T-cell (primary cell): Measurements from ENCODE around the gene SESN1. TPM values are rescaled to one million over a fixed set of nuclear protein-coding genes. Genes with fewer than 3 reads are reported as not detected.
A peak's percentile ranks its signal among the peaks of the same experiment; 100 is the strongest.

ENCODE experiments used
- ATAC-seq, 4 experiments: fragments of 200-7000 bp in 3 of 4; fragments of 150-1000 bp in 1 of 4; cut with Tn5 transposase; replicated peaks in 1 of 4; 1 replicate in 3 of 4; 2 replicates in 1 of 4; pipeline ENCODE4 v1.10.0; 2021; ENCODE audit warnings: moderate library complexity in 3 of 4, mild to moderate bottlenecking in 2 of 4, moderate number of reproducible peaks in 1 of 4
- CTCF ChIA-PET, 2 donors: fragments of 300-600 bp; sonication (Branson Sonifier 250); formaldehyde crosslinking; loops; one replicate each; lab custom pipeline; 2022; ENCODE audit warnings: antibody characterized with exemption in 2 of 2; lab: Charles Lee
- POLR2A ChIA-PET, 2 donors: fragments of 300-600 bp; sonication (Branson Sonifier 250); formaldehyde crosslinking; loops; one replicate each; lab custom pipeline; 2022; ENCODE audit warnings: antibody characterized with exemption in 2 of 2; lab: Charles Lee
- DNase-seq, 35 experiments: peaks; one replicate each; pipeline versions ENCODE4 v3.0.0 to v3.0.0-alpha.2; 2013 to 2023
- H3K27ac ChIP-seq: one replicate; pipeline ENCODE4 v1.5.1; 2013; ENCODE audit warnings: low read length
- H3K27me3 ChIP-seq, 2 experiments: replicated peaks in 1 of 2; 1 replicate in 1 of 2; 2 replicates in 1 of 2; pipeline versions ENCODE4 v1.6.1 to v1.7.0; 2013; ENCODE audit warnings: low read length in 1 of 2, mixed read lengths in 1 of 2; ENCODE audit not compliant: control insufficient read depth in 2 of 2, insufficient read depth in 2 of 2; ENCODE audit errors: extremely low read depth in 1 of 2
- H3K36me3 ChIP-seq, 2 donors: 1 replicate in 1 of 2; 2 replicates in 1 of 2; pipeline versions ENCODE4 v1.6.1 to v1.7.0; 2013; ENCODE audit warnings: low read length in 1 of 2; ENCODE audit not compliant: control insufficient read depth in 2 of 2, insufficient read depth in 1 of 2; ENCODE audit errors: extremely low read depth in 1 of 2
- H3K4me1 ChIP-seq, 2 experiments: 1 replicate in 1 of 2; 2 replicates in 1 of 2; pipeline versions ENCODE4 v1.6.1 to v1.7.0; 2013; ENCODE audit warnings: low read length in 2 of 2, mixed read lengths in 1 of 2; ENCODE audit not compliant: insufficient read depth in 2 of 2, control insufficient read depth in 1 of 2; ENCODE audit errors: extremely low read depth in 1 of 2
- H3K4me3 ChIP-seq, 2 donors: 1 replicate in 1 of 2; 2 replicates in 1 of 2; pipeline versions ENCODE4 v1.5.1 to v1.7.0; 2013; ENCODE audit warnings: mild to moderate bottlenecking in 2 of 2, low read length in 1 of 2, moderate library complexity in 1 of 2; ENCODE audit not compliant: control insufficient read depth in 1 of 2; ENCODE audit errors: extremely low read depth in 1 of 2
- H3K9me3 ChIP-seq: 2 replicates; pipeline ENCODE4 v1.7.0; 2013
- H3K27ac Mint-ChIP-seq, 2 donors: one replicate each; pipeline ENCODE4 v1.8.0; 2020 to 2021; ENCODE audit warnings: mild to moderate bottlenecking in 2 of 2, mixed read lengths in 2 of 2
- H3K27me3 Mint-ChIP-seq, 2 donors: one replicate each; pipeline ENCODE4 v1.8.0; 2021 to 2022; ENCODE audit warnings: mixed read lengths in 2 of 2
- H3K36me3 Mint-ChIP-seq: one replicate; pipeline ENCODE4 v1.8.0; 2021; ENCODE audit warnings: mixed read lengths
- H3K4me1 Mint-ChIP-seq, 3 donors: one replicate each; pipeline ENCODE4 v1.8.0; 2020 to 2022; ENCODE audit warnings: mixed read lengths in 3 of 3, mild to moderate bottlenecking in 1 of 3
- H3K4me3 Mint-ChIP-seq, 3 donors: one replicate each; pipeline ENCODE4 v1.8.0; 2020 to 2022; ENCODE audit warnings: mild to moderate bottlenecking in 3 of 3, mixed read lengths in 3 of 3, moderate library complexity in 3 of 3
- H3K9me3 Mint-ChIP-seq, 3 donors: one replicate each; pipeline ENCODE4 v1.8.0; 2020 to 2022; ENCODE audit warnings: mixed read lengths in 3 of 3
- WGBS: methylation state at CpG from one replicate; pipeline ENCODE4 v1.1.5; 2013; ENCODE audit warnings: missing lambda C conversion rate; ENCODE audit not compliant: insufficient coverage; 5-methylcytosine and 5-hydroxymethylcytosine counted together
- total RNA-seq, 35 experiments: library from RNA in 6 of 35; stranded (reverse) in 6 of 35; fragments of 120-200 nt in 1 of 35; gene quantifications; one replicate each; pipeline versions ENCODE4 v1.2.1 to v1.2.4 and lab custom pipeline; 2013 to 2026

The SESN1 gene
- total RNA-seq, 5 donors from 2014 or later (not counting 1 experiment from before 2014, with no cell fraction given) = 24.2 to 75.5 (median 33.1) TPM

- H3K4me1 Mint-ChIP-seq = peaks cover 30 to 42% (median 30%) of the 10 kb centered on the region in 3 donors
- no peaks in the 10 kb centered on the region for H3K36me3 ChIP-seq
- no peaks in the 10 kb centered on the region for H3K27me3 ChIP-seq
- no peak overlapping the region for H3K27ac Mint-ChIP-seq
- no peak overlapping the region for H3K4me3 Mint-ChIP-seq
- no peak overlapping the region for H3K4me3 ChIP-seq
- no peak for DNase-seq
- ChIA-PET POLR2A (interaction anchor here in 1 of 2 donors (0.6 kb wide), 1 partner anchor 804 kb away, joined by 4 read pairs; no protein-coding TSS in a partner anchor), CTCF (interaction anchor here in 1 of 2 donors (0.6 kb wide), 1 partner anchor 213 kb away, joined by 3 read pairs; no protein-coding TSS in a partner anchor)
- H3K9me3 Mint-ChIP-seq = no peaks in the 10 kb centered on the region
- no CpG with 5 or more reads among the region's 1 CpG for WGBS
- peaks cover 6% of the 10 kb centered on the region in 2 experiments for H3K4me1 ChIP-seq
- no peak overlapping the region for H3K27ac ChIP-seq
- no peaks in the 10 kb centered on the region for H3K27me3 Mint-ChIP-seq
- peaks cover 4% of the 10 kb centered on the region for H3K36me3 Mint-ChIP-seq
- no peaks in the 10 kb centered on the region for H3K9me3 ChIP-seq
- no peak for ATAC-seq
Observed at GRCh38 chr6:109031416-109031815, 63.2 kb downstream of the SESN1 start.

DNA sequence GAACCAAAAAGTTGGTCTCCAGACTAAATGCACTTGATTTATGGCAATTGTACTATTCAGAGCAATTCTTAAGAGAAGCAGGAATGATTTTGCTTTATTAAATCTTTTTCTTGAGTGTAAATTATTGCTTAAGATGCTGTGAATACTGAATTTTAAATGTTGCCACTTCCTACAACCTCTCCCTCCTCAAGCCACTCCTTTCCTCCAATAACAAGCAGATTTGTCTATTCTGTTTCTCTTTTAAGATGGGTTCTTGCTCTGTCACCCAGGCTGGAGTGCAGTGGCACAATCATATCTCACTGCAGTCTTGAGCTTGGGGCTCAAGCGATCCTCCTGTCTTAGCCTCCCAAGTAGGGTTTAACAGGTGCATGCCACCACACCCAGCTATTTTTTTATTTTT lies 65.3 kb downstream of the SESN1 start:
- no peak overlapping the region for H3K27ac Mint-ChIP-seq
- DNase-seq (no peak), ATAC-seq (no peak)
- peaks cover 31 to 43% (median 31%) of the 10 kb centered on the region in 3 donors for H3K4me1 Mint-ChIP-seq
- no CpG with 5 or more reads among the region's 1 CpG for WGBS
- Histone ChIP-seq H3K9me3 (no peaks in the 10 kb centered on the region), H3K4me1 (peaks cover 0 to 4% of the 10 kb centered on the region in 2 experiments), H3K27ac (no peak overlapping the region), H3K4me3 (no peak overlapping the region), H3K36me3 (no peaks in the 10 kb centered on the region), H3K27me3 (no peaks in the 10 kb centered on the region)
- H3K36me3 Mint-ChIP-seq = peaks cover 4% of the 10 kb centered on the region
- H3K4me3 Mint-ChIP-seq = no peak overlapping the region
- ChIA-PET POLR2A (no interaction called here), CTCF (no interaction called here)
- H3K9me3 Mint-ChIP-seq = no peaks in the 10 kb centered on the region
- no peaks in the 10 kb centered on the region for H3K27me3 Mint-ChIP-seq

- Histone ChIP-seq H3K4me1 (peaks cover 0 to 4% of the 10 kb centered on the region in 2 experiments), H3K27me3 (no peaks in the 10 kb centered on the region), H3K36me3 (no peaks in the 10 kb centered on the region), H3K9me3 (no peaks in the 10 kb centered on the region), H3K4me3 (no peak overlapping the region), H3K27ac (no peak overlapping the region)
- Mint-ChIP-seq H3K9me3 (no peaks in the 10 kb centered on the region), H3K4me1 (peaks cover 35 to 49% (median 35%) of the 10 kb centered on the region in 3 donors), H3K4me3 (no peak overlapping the region), H3K27me3 (no peaks in the 10 kb centered on the region), H3K27ac (no peak overlapping the region), H3K36me3 (peaks cover 4% of the 10 kb centered on the region)
- CTCF ChIA-PET = interaction anchor here in 1 of 2 donors (0.6 kb wide), 1 partner anchor 30 kb away, joined by 5 read pairs; no protein-coding TSS in a partner anchor
- POLR2A ChIA-PET = no interaction called here
- WGBS = no CpG with 5 or more reads among the region's 3 CpGs
- DNase-seq (no peak), ATAC-seq (no peak)
Observed at GRCh38 chr6:109028439-109028838, 66.2 kb downstream of the SESN1 start.

- H3K27ac Mint-ChIP-seq = no peak overlapping the region
- H3K27me3 Mint-ChIP-seq = no peaks in the 10 kb centered on the region
- H3K36me3 ChIP-seq = no peaks in the 10 kb centered on the region
- CTCF ChIA-PET = no interaction called here
- peaks cover 0 to 4% of the 10 kb centered on the region in 2 experiments for H3K4me1 ChIP-seq
- H3K9me3 Mint-ChIP-seq = no peaks in the 10 kb centered on the region
- H3K9me3 ChIP-seq = no peaks in the 10 kb centered on the region
- H3K4me1 Mint-ChIP-seq = peaks cover 36 to 49% (median 37%) of the 10 kb centered on the region in 3 donors
- H3K27me3 ChIP-seq = no peaks in the 10 kb centered on the region
- DNase-seq (no peak), ATAC-seq (no peak)
- no peak overlapping the region for H3K4me3 Mint-ChIP-seq
- no peak overlapping the region for H3K27ac ChIP-seq
- POLR2A ChIA-PET = no interaction called here
- peaks cover 4% of the 10 kb centered on the region for H3K36me3 Mint-ChIP-seq
- no peak overlapping the region for H3K4me3 ChIP-seq
Observed at GRCh38 chr6:109027964-109028363, 66.7 kb downstream of the SESN1 start.

- Histone ChIP-seq H3K4me3 (no peak overlapping the region), H3K27ac (peak overlapping the region; percentile 63), H3K9me3 (no peaks in the 10 kb centered on the region), H3K4me1 (peaks cover 4% of the 10 kb centered on the region in 2 experiments), H3K36me3 (no peaks in the 10 kb centered on the region), H3K27me3 (no peaks in the 10 kb centered on the region)
- Mint-ChIP-seq H3K9me3 (no peaks in the 10 kb centered on the region), H3K4me1 (peaks cover 40 to 44% (median 41%) of the 10 kb centered on the region in 3 donors), H3K36me3 (peaks cover 4% of the 10 kb centered on the region), H3K4me3 (peak overlapping the region in 1 of 3 donors; percentile 45), H3K27me3 (no peaks in the 10 kb centered on the region), H3K27ac (peak overlapping the region; percentile 72 to 73)
- no peak for DNase-seq
- POLR2A ChIA-PET = interaction anchor here (0.7 kb wide), 2 partner anchors 10 to 14 kb away, joined by 3 read pairs; no protein-coding TSS in a partner anchor
- CTCF ChIA-PET = no interaction called here
- no peak for ATAC-seq
- no CpG with 5 or more reads among the region's 1 CpG for WGBS
Observed at GRCh38 chr6:109025639-109026038, 69.0 kb downstream of the SESN1 start.

DNA sequence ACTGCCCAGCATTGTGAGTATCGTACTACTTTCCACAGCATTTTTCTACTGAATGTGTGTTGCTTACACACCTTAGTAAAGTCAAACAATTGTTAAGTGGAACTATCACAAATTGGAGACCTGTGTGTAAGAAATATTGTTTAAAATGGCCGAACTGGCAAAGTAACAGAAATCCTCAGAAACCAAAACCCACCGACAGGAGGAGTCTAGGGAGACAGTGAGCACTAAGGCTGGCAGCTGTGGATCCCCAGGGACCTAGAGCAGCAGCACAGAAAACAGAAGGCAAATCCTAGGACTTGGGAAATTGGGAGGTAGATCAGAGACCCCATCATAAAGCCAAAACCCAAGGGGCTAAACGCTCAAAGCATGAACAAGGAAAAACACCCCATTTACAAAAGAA lies 69.9 kb downstream of the SESN1 start:
- CTCF ChIA-PET = no interaction called here
- WGBS = no CpG with 5 or more reads among the region's 4 CpGs
- Mint-ChIP-seq H3K36me3 (peaks cover 4% of the 10 kb centered on the region), H3K27ac (peak overlapping the region in 1 of 2 donors; percentile 29), H3K27me3 (no peaks in the 10 kb centered on the region), H3K4me1 (peaks cover 48 to 53% (median 48%) of the 10 kb centered on the region in 3 donors), H3K4me3 (no peak overlapping the region), H3K9me3 (no peaks in the 10 kb centered on the region)
- Histone ChIP-seq H3K4me3 (no peak overlapping the region), H3K36me3 (no peaks in the 10 kb centered on the region), H3K9me3 (no peaks in the 10 kb centered on the region), H3K27ac (no peak overlapping the region), H3K4me1 (peaks cover 4 to 7% of the 10 kb centered on the region in 2 experiments), H3K27me3 (no peaks in the 10 kb centered on the region)
- no peak for ATAC-seq
- DNase-seq = no peak
- POLR2A ChIA-PET = no interaction called here
